ENCODE measurements around the gene FGF18.

DNA sequence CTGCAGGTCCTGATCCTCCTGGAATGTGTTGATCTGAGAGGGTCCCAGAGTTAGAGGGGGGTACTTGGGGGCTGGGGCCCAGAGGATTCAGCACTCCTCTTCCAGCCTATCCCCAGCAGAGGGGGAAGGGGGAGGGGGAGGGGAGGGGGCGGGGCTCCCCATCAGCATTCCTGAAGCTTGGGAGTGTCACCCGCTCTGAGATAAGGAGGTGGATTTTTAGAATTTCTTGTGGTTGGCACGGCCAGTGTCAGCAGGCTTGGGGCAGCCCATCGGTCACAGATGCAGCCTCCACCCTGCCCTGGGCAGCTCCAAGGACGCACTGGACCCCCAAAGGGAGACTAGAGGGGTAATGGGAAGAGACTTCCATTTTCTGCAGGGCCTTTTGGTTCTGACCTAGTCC lies 5.3 kb downstream of the FGF18 start:
- TF ChIP-seq EGR1 (IDR thresholded peaks at IDR 0.05; ENCODE audit: low read depth in 2 of 2) (no peak), JUND (IDR thresholded peaks at IDR 0.05) (no peak), YY1 (IDR thresholded peaks at IDR 0.05) (no peak), GABPA (IDR thresholded peaks at IDR 0.05 in 1 of 2, conservative IDR thresholded peaks at IDR 0.05 in 1 of 2) (no peak)
- TF ChIP-seq, protein P1, sequence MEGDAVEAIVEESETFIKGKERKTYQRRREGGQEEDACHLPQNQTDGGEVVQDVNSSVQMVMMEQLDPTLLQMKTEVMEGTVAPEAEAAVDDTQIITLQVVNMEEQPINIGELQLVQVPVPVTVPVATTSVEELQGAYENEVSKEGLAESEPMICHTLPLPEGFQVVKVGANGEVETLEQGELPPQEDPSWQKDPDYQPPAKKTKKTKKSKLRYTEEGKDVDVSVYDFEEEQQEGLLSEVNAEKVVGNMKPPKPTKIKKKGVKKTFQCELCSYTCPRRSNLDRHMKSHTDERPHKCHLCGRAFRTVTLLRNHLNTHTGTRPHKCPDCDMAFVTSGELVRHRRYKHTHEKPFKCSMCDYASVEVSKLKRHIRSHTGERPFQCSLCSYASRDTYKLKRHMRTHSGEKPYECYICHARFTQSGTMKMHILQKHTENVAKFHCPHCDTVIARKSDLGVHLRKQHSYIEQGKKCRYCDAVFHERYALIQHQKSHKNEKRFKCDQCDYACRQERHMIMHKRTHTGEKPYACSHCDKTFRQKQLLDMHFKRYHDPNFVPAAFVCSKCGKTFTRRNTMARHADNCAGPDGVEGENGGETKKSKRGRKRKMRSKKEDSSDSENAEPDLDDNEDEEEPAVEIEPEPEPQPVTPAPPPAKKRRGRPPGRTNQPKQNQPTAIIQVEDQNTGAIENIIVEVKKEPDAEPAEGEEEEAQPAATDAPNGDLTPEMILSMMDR (IDR thresholded peaks at IDR 0.05; ENCODE audit: low read depth, low read length, missing input control), result no peak
- TF ChIP-seq, protein P2, sequence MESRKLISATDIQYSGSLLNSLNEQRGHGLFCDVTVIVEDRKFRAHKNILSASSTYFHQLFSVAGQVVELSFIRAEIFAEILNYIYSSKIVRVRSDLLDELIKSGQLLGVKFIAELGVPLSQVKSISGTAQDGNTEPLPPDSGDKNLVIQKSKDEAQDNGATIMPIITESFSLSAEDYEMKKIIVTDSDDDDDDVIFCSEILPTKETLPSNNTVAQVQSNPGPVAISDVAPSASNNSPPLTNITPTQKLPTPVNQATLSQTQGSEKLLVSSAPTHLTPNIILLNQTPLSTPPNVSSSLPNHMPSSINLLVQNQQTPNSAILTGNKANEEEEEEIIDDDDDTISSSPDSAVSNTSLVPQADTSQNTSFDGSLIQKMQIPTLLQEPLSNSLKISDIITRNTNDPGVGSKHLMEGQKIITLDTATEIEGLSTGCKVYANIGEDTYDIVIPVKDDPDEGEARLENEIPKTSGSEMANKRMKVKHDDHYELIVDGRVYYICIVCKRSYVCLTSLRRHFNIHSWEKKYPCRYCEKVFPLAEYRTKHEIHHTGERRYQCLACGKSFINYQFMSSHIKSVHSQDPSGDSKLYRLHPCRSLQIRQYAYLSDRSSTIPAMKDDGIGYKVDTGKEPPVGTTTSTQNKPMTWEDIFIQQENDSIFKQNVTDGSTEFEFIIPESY (IDR thresholded peaks at IDR 0.05), result no peak
- TF ChIP-seq, protein P3, sequence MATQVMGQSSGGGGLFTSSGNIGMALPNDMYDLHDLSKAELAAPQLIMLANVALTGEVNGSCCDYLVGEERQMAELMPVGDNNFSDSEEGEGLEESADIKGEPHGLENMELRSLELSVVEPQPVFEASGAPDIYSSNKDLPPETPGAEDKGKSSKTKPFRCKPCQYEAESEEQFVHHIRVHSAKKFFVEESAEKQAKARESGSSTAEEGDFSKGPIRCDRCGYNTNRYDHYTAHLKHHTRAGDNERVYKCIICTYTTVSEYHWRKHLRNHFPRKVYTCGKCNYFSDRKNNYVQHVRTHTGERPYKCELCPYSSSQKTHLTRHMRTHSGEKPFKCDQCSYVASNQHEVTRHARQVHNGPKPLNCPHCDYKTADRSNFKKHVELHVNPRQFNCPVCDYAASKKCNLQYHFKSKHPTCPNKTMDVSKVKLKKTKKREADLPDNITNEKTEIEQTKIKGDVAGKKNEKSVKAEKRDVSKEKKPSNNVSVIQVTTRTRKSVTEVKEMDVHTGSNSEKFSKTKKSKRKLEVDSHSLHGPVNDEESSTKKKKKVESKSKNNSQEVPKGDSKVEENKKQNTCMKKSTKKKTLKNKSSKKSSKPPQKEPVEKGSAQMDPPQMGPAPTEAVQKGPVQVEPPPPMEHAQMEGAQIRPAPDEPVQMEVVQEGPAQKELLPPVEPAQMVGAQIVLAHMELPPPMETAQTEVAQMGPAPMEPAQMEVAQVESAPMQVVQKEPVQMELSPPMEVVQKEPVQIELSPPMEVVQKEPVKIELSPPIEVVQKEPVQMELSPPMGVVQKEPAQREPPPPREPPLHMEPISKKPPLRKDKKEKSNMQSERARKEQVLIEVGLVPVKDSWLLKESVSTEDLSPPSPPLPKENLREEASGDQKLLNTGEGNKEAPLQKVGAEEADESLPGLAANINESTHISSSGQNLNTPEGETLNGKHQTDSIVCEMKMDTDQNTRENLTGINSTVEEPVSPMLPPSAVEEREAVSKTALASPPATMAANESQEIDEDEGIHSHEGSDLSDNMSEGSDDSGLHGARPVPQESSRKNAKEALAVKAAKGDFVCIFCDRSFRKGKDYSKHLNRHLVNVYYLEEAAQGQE (IDR thresholded peaks at IDR 0.05), result no peak
